PFSK-1 (cell line): ENCODE data around the gene C19orf73.

Experiments
- FOXP2 ChIP-seq: optimal IDR thresholded peaks from 2 replicates; pipeline ENCODE3; 2011; ENCODE audit warnings: borderline replicate concordance, control low read depth, inconsistent platforms; ENCODE audit not compliant: insufficient read depth; ENCODE audit errors: extremely low read length, extremely low read depth
- POLR2AphosphoS5 ChIP-seq: IDR thresholded peaks from 2 replicates; pipeline ENCODE4 v1.6.1; 2012; ENCODE audit warnings: low read depth, mild to moderate bottlenecking, control low read depth, low read length, moderate library complexity
- TAF1 ChIP-seq: IDR thresholded peaks from 2 replicates; pipeline ENCODE4 v1.6.1; 2012; ENCODE audit warnings: low read length, control low read depth, borderline replicate concordance; ENCODE audit not compliant: insufficient read depth
- TF ChIP-seq, protein P1 (sequence below), 2 experiments: IDR thresholded peaks; 2 replicates each; pipeline versions ENCODE4 v1.6.1 to v1.8.0; 2011 to 2012; ENCODE audit warnings: low read depth in 2 of 2, low read length in 2 of 2, control low read depth in 1 of 2, inconsistent platforms in 1 of 2, mild to moderate bottlenecking in 1 of 2, moderate library complexity in 1 of 2; ENCODE audit not compliant: insufficient read depth in 1 of 2

DNA sequence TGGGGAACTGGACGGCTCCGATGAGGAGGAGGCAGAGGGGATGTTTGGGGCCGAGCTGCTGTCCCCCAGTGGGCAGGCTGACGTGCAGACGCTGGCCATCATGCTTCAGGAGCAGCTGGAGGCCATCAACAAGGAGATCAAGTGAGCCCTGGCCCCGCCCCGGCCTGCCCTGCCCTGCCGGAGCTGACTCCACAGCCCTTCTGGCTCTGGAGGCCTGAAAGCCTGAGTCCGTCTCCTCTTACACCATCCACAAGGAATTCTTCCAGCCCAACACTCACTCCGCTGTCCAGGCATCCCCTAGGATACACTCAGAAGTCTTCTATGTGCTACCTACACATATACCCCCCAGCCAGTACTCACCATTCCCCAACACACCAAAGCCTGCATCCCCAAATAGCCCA, 17.8 kb upstream of the C19orf73 start:
- no peak for TF ChIP-seq TAF1
- no peak for TF ChIP-seq POLR2AphosphoS5
- TF ChIP-seq, protein P1, sequence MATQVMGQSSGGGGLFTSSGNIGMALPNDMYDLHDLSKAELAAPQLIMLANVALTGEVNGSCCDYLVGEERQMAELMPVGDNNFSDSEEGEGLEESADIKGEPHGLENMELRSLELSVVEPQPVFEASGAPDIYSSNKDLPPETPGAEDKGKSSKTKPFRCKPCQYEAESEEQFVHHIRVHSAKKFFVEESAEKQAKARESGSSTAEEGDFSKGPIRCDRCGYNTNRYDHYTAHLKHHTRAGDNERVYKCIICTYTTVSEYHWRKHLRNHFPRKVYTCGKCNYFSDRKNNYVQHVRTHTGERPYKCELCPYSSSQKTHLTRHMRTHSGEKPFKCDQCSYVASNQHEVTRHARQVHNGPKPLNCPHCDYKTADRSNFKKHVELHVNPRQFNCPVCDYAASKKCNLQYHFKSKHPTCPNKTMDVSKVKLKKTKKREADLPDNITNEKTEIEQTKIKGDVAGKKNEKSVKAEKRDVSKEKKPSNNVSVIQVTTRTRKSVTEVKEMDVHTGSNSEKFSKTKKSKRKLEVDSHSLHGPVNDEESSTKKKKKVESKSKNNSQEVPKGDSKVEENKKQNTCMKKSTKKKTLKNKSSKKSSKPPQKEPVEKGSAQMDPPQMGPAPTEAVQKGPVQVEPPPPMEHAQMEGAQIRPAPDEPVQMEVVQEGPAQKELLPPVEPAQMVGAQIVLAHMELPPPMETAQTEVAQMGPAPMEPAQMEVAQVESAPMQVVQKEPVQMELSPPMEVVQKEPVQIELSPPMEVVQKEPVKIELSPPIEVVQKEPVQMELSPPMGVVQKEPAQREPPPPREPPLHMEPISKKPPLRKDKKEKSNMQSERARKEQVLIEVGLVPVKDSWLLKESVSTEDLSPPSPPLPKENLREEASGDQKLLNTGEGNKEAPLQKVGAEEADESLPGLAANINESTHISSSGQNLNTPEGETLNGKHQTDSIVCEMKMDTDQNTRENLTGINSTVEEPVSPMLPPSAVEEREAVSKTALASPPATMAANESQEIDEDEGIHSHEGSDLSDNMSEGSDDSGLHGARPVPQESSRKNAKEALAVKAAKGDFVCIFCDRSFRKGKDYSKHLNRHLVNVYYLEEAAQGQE (IDR thresholded peaks at IDR 0.05; ENCODE audit: insufficient read depth in 1 of 2, low read depth in 2 of 2, low read length in 2 of 2): no peak
- TF ChIP-seq FOXP2: no peak
